Neural progenitor cell (in vitro differentiated cells): ENCODE data around the gene TRAM2.

Source experiments
- EZH2 ChIP-seq: fragments of 200-600 bp; sonication (generic); IDR thresholded peaks from 2 replicates; pipeline ENCODE4 v1.6.1; 2017; ENCODE audit warnings: antibody characterized with exemption, mild to moderate bottlenecking, moderate library complexity
- TF ChIP-seq, protein P1 (sequence below): fragments of 200-600 bp; sonication (generic); IDR thresholded peaks from 2 replicates; pipeline ENCODE4 v1.5.1; 2017; ENCODE audit warnings: antibody characterized with exemption, mild to moderate bottlenecking

DNA sequence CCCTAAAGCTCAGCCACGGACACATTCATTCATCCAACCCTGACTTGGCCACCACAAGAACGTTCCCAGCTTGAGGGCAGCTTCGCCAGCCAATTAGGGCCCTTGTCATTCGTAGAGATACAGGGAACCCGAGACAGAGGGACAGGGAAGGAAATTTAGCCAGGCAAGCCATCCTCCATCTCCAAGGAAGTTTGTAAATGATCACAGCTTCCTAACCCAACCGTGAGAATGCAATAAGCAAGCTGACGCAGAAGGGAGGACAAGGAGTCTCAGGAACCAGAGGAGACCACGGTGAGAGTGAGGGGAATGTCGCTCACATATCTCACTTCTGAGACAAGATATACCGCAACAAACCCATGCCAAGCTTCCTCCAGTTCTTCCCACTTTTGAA is 1.4 kb downstream of the TRAM2 start:
- TF ChIP-seq EZH2, result no peak
- TF ChIP-seq, protein P1, sequence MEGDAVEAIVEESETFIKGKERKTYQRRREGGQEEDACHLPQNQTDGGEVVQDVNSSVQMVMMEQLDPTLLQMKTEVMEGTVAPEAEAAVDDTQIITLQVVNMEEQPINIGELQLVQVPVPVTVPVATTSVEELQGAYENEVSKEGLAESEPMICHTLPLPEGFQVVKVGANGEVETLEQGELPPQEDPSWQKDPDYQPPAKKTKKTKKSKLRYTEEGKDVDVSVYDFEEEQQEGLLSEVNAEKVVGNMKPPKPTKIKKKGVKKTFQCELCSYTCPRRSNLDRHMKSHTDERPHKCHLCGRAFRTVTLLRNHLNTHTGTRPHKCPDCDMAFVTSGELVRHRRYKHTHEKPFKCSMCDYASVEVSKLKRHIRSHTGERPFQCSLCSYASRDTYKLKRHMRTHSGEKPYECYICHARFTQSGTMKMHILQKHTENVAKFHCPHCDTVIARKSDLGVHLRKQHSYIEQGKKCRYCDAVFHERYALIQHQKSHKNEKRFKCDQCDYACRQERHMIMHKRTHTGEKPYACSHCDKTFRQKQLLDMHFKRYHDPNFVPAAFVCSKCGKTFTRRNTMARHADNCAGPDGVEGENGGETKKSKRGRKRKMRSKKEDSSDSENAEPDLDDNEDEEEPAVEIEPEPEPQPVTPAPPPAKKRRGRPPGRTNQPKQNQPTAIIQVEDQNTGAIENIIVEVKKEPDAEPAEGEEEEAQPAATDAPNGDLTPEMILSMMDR, result no peak
